IMR-90 (cell line): Measurements from ENCODE around the gene DNMT3A. TPM values are rescaled to one million over a fixed set of nuclear protein-coding genes. Genes with fewer than 3 reads are reported as not detected.

ENCODE experiments used
- ATAC-seq: fragments of 200-7000 bp; cut with Tn5 transposase; 2 replicates; pipeline ENCODE4 v1.9.1; 2020; ENCODE audit warnings: low read depth, mild to moderate bottlenecking, moderate library complexity
- BruUV-seq: library from RNA; stranded (reverse); fragments of 400-500 nt; replicated peaks from 2 replicates; lab custom pipeline; 2021; lab: Mats Ljungman, UMichigan
- CTCF ChIA-PET: fragments of 300-600 bp; formaldehyde crosslinking; extraction: SDS; loops from one replicate; lab custom pipeline; 2021; ENCODE audit warnings: antibody characterized with exemption; lab: Yijun Ruan, JAX
- POLR2A ChIA-PET: fragments of 300-600 bp; sonication (Branson Sonifier 250); formaldehyde crosslinking; loops from one replicate; lab custom pipeline; 2022; ENCODE audit warnings: antibody characterized with exemption; ENCODE audit not compliant: unreplicated experiment; lab: Charles Lee
- DNase-seq: peaks from one replicate; pipeline ENCODE4 v3.0.0; 2013
- H2AFZ ChIP-seq: replicated peaks from 2 replicates; pipeline ENCODE3; 2013; ENCODE audit warnings: low read length, mild to moderate bottlenecking; ENCODE audit not compliant: poor library complexity
- H2AK5ac ChIP-seq: 2 replicates; pipeline ENCODE4 v1.6.1; 2013; ENCODE audit warnings: low read depth, low read length, inconsistent platforms
- H2AK9ac ChIP-seq: replicated peaks from 2 replicates; pipeline ENCODE3; 2013; ENCODE audit warnings: mild to moderate bottlenecking, low read depth, low read length, moderate library complexity; ENCODE audit not compliant: poor library complexity
- H2BK120ac ChIP-seq: 2 replicates; pipeline ENCODE4 v1.6.1; 2013; ENCODE audit warnings: low read depth, low read length, inconsistent platforms
- H2BK15ac ChIP-seq: 3 replicates; pipeline ENCODE4 v1.6.1; 2013; ENCODE audit warnings: low read depth, low read length, inconsistent platforms
- H2BK20ac ChIP-seq: 2 replicates; pipeline ENCODE4 v1.6.1; 2013; ENCODE audit warnings: low read depth, mild to moderate bottlenecking, inconsistent platforms, low read length, moderate library complexity
- H2BK5ac ChIP-seq: 2 replicates; pipeline ENCODE4 v1.6.1; 2013; ENCODE audit warnings: mild to moderate bottlenecking, low read depth, low read length, inconsistent platforms; ENCODE audit not compliant: poor library complexity, severe bottlenecking
- H3K14ac ChIP-seq: replicated peaks from 2 replicates; pipeline ENCODE4 v1.6.1; 2013; ENCODE audit warnings: low read depth, low read length, inconsistent platforms
- H3K18ac ChIP-seq: 2 replicates; pipeline ENCODE4 v1.6.1; 2013; ENCODE audit warnings: low read depth, low read length, control low read depth
- H3K23ac ChIP-seq: 2 replicates; pipeline ENCODE4 v1.6.1; 2013; ENCODE audit warnings: low read depth, low read length, inconsistent platforms
- H3K27ac ChIP-seq: 2 replicates; pipeline ENCODE4 v1.5.1; 2013; ENCODE audit warnings: mild to moderate bottlenecking, control low read depth, low read length; ENCODE audit not compliant: insufficient read depth
- H3K27me3 ChIP-seq: 2 replicates; pipeline ENCODE4 v1.6.1; 2013; ENCODE audit warnings: low read length; ENCODE audit not compliant: control insufficient read depth, insufficient read depth
- H3K36me3 ChIP-seq: 2 replicates; pipeline ENCODE4 v1.6.1; 2013; ENCODE audit warnings: low read length, mixed read lengths; ENCODE audit not compliant: control insufficient read depth, insufficient read depth
- H3K4ac ChIP-seq: 2 replicates; pipeline ENCODE4 v1.6.1; 2013; ENCODE audit warnings: low read depth, low read length, inconsistent platforms
- H3K4me1 ChIP-seq: 2 replicates; pipeline ENCODE4 v1.6.1; 2013; ENCODE audit warnings: low read length, mixed read lengths; ENCODE audit not compliant: control insufficient read depth, insufficient read depth
- H3K4me2 ChIP-seq: 2 replicates; pipeline ENCODE4 v1.6.1; 2013; ENCODE audit warnings: low read depth, mild to moderate bottlenecking, control low read depth, low read length, moderate library complexity
- H3K4me3 ChIP-seq: 2 replicates; pipeline ENCODE4 v1.5.1; 2013; ENCODE audit warnings: low read depth, mild to moderate bottlenecking, control low read depth, low read length, moderate library complexity; ENCODE audit not compliant: insufficient read depth
- H3K56ac ChIP-seq: 2 replicates; pipeline ENCODE4 v1.6.1; 2013; ENCODE audit warnings: low read length, inconsistent platforms; ENCODE audit not compliant: insufficient read depth; ENCODE audit errors: extremely low read depth
- H3K79me1 ChIP-seq, 2 experiments: 2 replicates each; pipeline ENCODE4 v1.6.1; 2013; ENCODE audit warnings: low read length in 2 of 2, inconsistent platforms in 1 of 2, low read depth in 1 of 2
- H3K9ac ChIP-seq: 2 replicates; pipeline ENCODE4 v1.6.1; 2013; ENCODE audit warnings: low read depth, low read length, control low read depth
- H3K9me1 ChIP-seq: 2 replicates; pipeline ENCODE4 v1.6.1; 2013; ENCODE audit warnings: low read length, inconsistent platforms; ENCODE audit not compliant: insufficient read depth
- H3K9me3 ChIP-seq: 2 replicates; pipeline ENCODE4 v1.6.1; 2013; ENCODE audit warnings: low read length; ENCODE audit not compliant: control insufficient read depth, insufficient read depth
- H4K20me1 ChIP-seq: 2 replicates; pipeline ENCODE4 v1.6.1; 2013; ENCODE audit warnings: low read length, inconsistent platforms; ENCODE audit not compliant: insufficient read depth
- H4K5ac ChIP-seq: 2 replicates; pipeline ENCODE4 v1.6.1; 2013; ENCODE audit warnings: mild to moderate bottlenecking, low read depth, low read length, control low read depth
- H4K8ac ChIP-seq, 2 experiments: 2 replicates each; pipeline ENCODE4 v1.6.1; 2013; ENCODE audit warnings: low read depth in 2 of 2, low read length in 2 of 2, control low read depth in 1 of 2, inconsistent platforms in 1 of 2
- H4K91ac ChIP-seq: 2 replicates; pipeline ENCODE4 v1.6.1; 2013; ENCODE audit warnings: low read depth, low read length, inconsistent platforms; ENCODE audit not compliant: insufficient read depth
- BHLHE40 ChIP-seq: fragments of 150-350 bp; IDR thresholded peaks from 2 replicates; pipeline ENCODE4 v1.6.1; 2016; ENCODE audit warnings: mild to moderate bottlenecking, low read depth, low read length
- CEBPB ChIP-seq: IDR thresholded peaks from 2 replicates; pipeline ENCODE4 v1.6.1; 2012; ENCODE audit warnings: low read depth, low read length, improper control_type of control experiment
- CHD1 ChIP-seq: IDR thresholded peaks from 2 replicates; pipeline ENCODE4 v1.6.1; 2012; ENCODE audit warnings: low read depth, low read length, improper control_type of control experiment
- CTCF ChIP-seq: conservative IDR thresholded peaks from 2 replicates; pipeline ENCODE4 v1.5.1; 2012; ENCODE audit warnings: mild to moderate bottlenecking, low read depth, low read length, improper control_type of control experiment
- ELK1 ChIP-seq: fragments of 150-350 bp; IDR thresholded peaks from 2 replicates; pipeline ENCODE4 v1.6.1; 2016; ENCODE audit warnings: low read depth, mild to moderate bottlenecking, low read length, moderate library complexity, borderline replicate concordance
- FOS ChIP-seq: fragments of 150-350 bp; IDR thresholded peaks from 2 replicates; pipeline ENCODE4 v1.6.1; 2016; ENCODE audit warnings: low read depth, low read length
- MAFK ChIP-seq: IDR thresholded peaks from 2 replicates; pipeline ENCODE4 v1.6.1; 2012; ENCODE audit warnings: low read depth, low read length, improper control_type of control experiment
- MAZ ChIP-seq: IDR thresholded peaks from 2 replicates; pipeline ENCODE4 v1.6.1; 2012; ENCODE audit warnings: low read depth, mild to moderate bottlenecking, low read length, improper control_type of control experiment, moderate library complexity, borderline replicate concordance
- MXI1 ChIP-seq: IDR thresholded peaks from 2 replicates; pipeline ENCODE4 v1.6.1; 2012; ENCODE audit warnings: low read depth, mild to moderate bottlenecking, low read length, moderate library complexity, borderline replicate concordance
- POLR2A ChIP-seq: IDR thresholded peaks from 2 replicates; pipeline ENCODE4 v1.6.1; 2012; ENCODE audit warnings: mild to moderate bottlenecking, low read depth, low read length
- RCOR1 ChIP-seq: IDR thresholded peaks from 2 replicates; pipeline ENCODE4 v1.6.1; 2012; ENCODE audit warnings: mild to moderate bottlenecking, low read length, improper control_type of control experiment; ENCODE audit not compliant: insufficient replicate concordance
- RFX5 ChIP-seq: IDR thresholded peaks from 2 replicates; pipeline ENCODE4 v1.8.0; 2012; ENCODE audit warnings: low read depth, mild to moderate bottlenecking, low read length, moderate library complexity
- SMC3 ChIP-seq: fragments of 150-350 bp; IDR thresholded peaks from 2 replicates; pipeline ENCODE4 v1.6.1; 2016; ENCODE audit warnings: low read depth, mild to moderate bottlenecking, antibody characterized with exemption, low read length, moderate library complexity
- USF2 ChIP-seq: fragments of 150-350 bp; IDR thresholded peaks from 2 replicates; pipeline ENCODE4 v1.6.1; 2017; ENCODE audit warnings: mild to moderate bottlenecking, antibody characterized with exemption, low read length, low read depth
- WGBS, 2 experiments: methylation state at CpG; one replicate each; pipeline versions ENCODE4 v1.1.5 to v1.1.7; 2013; ENCODE audit warnings: missing lambda C conversion rate in 2 of 2; ENCODE audit not compliant: insufficient read length in 1 of 2; ENCODE audit errors: extremely low coverage in 2 of 2; 5-methylcytosine and 5-hydroxymethylcytosine counted together
- dilution Hi-C: fragments of 300-500 bp; cut with HindIII; formaldehyde crosslinking; loops from one replicate; pipeline ENCODE4 v1.14.3; 2018; ENCODE audit warnings: low sequenced_read_pairs; ENCODE audit not compliant: unreplicated experiment
- in situ Hi-C: fragments of 300-500 bp; cut with MboI; formaldehyde crosslinking; loops from 3 replicates; pipeline ENCODE4 v1.14.3; 2019; ENCODE audit warnings: low sequenced_read_pairs, inconsistent platforms, mixed read lengths
- intact Hi-C: fragments of 100-400 bp; cut with micrococcal nuclease; formaldehyde crosslinking; loops from 2 replicates; pipeline ENCODE4 v1.10.0; 2022
- polyA plus RNA-seq, 3 experiments: library from polyadenylated mRNA; depleted of rRNA; stranded (reverse); fragments of >200 nt; gene quantifications; 2 replicates each; pipeline ENCODE4 v1.2.3, GENCODE V29; 2012; ENCODE audit warnings: low replicate concordance in 1 of 3
- total RNA-seq: library from RNA; depleted of rRNA; stranded (reverse); fragments of >200 nt; gene quantifications from 2 replicates; pipeline ENCODE4 v1.2.3, GENCODE V29; 2012

DNMT3A gene
- total and polyA plus RNA-seq, 2 of the 4 experiments (the other 2 are of a cell fraction): 4.4 to 9.7 TPM

GRCh38 chr2:25190536-25190935, 151.2 kb downstream of the DNMT3A start:
- no peaks in the 10 kb centered on the region for H3K9me3 ChIP-seq
- no peak overlapping the region for H3K4me2 ChIP-seq
- DNase-seq: no peak
- no peak overlapping the region for H2BK20ac ChIP-seq
- H3K56ac ChIP-seq: no peak overlapping the region
- no peak overlapping the region for H4K5ac ChIP-seq
- no peak overlapping the region for H2BK15ac ChIP-seq
- BruUV-seq: no TSS peak
- no peaks in the 10 kb centered on the region for H3K36me3 ChIP-seq
- H3K27me3 ChIP-seq: peaks cover 10% of the 10 kb centered on the region
- in situ Hi-C loops: loop anchor here (5.0 kb wide), 1 partner anchor 213 kb away; no protein-coding TSS in a partner anchor
- H3K14ac ChIP-seq: no peak overlapping the region
- H3K4me1 ChIP-seq: peaks cover 2% of the 10 kb centered on the region; the same call in 1 of the 2 replicates
- no peak overlapping the region for H2AK9ac ChIP-seq
- no CpG with 5 or more reads among the region's 5 CpGs for whole genome bisulfite sequencing, 2 experiments
- H2AK5ac ChIP-seq: no peak overlapping the region
- H2AFZ ChIP-seq: no peak overlapping the region
- H2BK5ac ChIP-seq: no peak overlapping the region
- H4K91ac ChIP-seq: no peak overlapping the region
- H3K9me1 ChIP-seq: no peaks in the 10 kb centered on the region; the same call in 1 of the 2 replicates
- H3K4me3 ChIP-seq: no peak overlapping the region
- ATAC-seq: no peak
- H2BK120ac ChIP-seq: no peak overlapping the region
- TF ChIP-seq SMC3 (no peak), CEBPB (no peak), CTCF (no peak), ELK1 (no peak), RFX5 (no peak), MXI1 (no peak), USF2 (no peak), FOS (no peak), CHD1 (no peak), BHLHE40 (no peak), MAZ (no peak), MAFK (no peak), RCOR1 (no peak), POLR2A (no peak)
- intact Hi-C loops: loop anchor here (10.0 kb wide), 2 partner anchors 326 to 356 kb away; no protein-coding TSS in a partner anchor
- H3K9ac ChIP-seq: no peak overlapping the region
- H4K20me1 ChIP-seq: no peaks in the 10 kb centered on the region
- no peak overlapping the region for H4K8ac ChIP-seq
- H3K23ac ChIP-seq: no peak overlapping the region
- ChIA-PET CTCF (no interaction called here), POLR2A (no interaction called here)
- H3K4ac ChIP-seq: no peak overlapping the region
- no peak overlapping the region for H3K27ac ChIP-seq
- dilution Hi-C loops: no loop called here
- no peaks in the 10 kb centered on the region for H3K79me1 ChIP-seq
- H3K18ac ChIP-seq: no peak overlapping the region
